GM18868 (cell line): Measurements from ENCODE around the gene RETN.
"Not testable (repeated sequence)": the region's sequence is repeated elsewhere in the genome, so short reads cannot be mapped to it uniquely, and the experiment has no call there.

Source experiments
- ATAC-seq: cut with Tn5 transposase; IDR thresholded peaks from one replicate; pipeline ENCODE4 v1.9.1; 2021; ENCODE audit warnings: mild to moderate bottlenecking, moderate library complexity; ENCODE audit not compliant: unreplicated experiment

RETN gene

DNA sequence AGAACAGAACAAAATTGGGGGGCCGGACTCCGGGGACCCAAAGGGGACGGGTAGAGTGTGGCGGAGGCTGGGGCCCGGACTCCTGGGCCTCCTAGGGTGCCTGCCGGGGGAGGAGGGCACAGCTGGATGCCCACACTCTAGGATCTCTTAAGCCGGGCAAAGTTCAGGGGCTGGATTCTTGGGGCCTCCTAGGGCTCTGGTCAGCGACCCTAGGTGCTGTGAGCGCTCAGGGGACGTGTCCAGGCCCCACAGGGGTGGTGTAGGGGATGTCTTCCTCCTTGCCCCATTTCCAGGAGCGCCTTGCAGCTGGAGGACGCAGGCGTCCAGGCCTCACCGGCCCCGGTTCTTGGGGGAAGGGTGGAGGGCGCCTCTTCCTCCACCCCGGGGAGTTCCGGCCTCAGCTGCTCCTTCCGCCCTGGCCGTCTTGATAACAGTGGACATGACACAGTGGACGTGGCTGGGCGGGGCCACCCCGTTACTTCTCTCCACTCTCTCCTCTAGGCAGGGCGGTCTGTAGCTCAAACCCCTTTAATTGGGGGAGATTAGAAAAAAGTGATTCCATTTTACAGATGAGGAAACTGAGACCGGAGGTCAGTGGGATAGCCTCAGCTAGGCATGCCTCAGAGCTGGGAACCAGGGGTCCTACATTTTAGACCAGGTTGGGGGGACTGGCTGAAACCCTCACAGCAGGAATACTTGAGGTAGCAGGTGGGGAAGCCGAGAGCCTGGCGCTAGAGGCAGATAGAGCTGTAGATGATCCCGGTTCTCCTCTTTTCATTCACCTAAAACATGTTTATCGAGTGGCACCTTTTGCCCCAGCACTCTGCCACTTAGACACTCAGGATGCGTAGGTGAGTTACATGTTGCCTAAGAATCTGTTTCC, 31.2 kb upstream of the RETN start:
- ATAC-seq, result no peak

DNA sequence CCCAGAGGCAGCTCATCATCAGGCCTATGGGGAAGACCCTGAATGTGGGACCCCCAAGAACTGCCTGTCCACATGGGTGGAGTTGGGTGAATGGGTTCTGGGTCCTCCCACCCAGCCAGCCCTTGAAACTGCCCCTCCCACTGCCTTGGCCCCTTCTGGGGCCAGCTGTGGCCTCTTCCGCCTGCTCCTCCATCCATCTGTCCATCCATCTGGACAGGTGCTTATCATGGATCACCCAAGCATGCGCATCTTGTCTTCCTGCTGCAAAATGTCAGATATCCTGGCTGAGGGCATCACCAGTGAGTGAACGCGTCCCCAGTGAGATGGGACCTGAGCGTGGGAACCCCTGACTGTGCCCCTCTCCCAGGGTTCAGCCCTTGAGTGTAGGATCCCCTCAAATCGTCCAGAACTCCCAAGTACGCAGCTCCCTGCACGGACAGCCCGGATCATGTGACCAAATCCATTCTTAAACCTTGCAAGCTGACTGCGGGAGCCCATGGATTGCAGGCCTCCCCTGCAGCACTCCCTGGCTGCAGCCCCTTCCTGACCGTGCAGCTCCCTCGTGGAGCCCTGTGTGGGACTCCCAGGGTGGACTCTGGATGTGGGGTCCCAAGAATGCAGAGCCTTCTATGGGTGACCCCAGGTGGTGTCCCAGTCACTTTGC, 29.9 kb upstream of the RETN start:
- no peak for ATAC-seq

DNA sequence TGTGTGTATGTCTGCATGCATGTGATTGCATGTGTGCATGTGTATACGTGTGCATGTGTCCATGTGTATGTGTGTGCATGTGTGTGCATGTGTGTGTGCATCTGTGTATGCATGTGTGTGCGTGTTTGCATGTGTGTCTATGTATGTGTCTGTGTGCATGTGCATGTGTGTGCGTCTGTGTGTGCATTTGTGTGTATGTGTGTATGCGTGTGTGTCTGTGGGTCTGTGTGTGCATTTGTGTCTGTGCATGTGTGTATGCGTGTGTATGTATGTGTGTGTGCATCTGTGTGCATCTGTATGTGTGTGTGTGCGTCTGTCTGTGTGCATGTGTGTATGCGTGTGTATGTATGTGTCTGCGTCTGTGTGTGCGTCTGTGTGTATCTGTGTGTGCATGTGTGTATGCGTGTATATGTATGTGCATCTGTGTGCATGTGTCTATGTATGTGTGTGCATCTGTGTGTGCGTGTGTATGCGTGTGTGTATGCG, 28.9 kb upstream of the RETN start:
- ATAC-seq, result no peak

DNA sequence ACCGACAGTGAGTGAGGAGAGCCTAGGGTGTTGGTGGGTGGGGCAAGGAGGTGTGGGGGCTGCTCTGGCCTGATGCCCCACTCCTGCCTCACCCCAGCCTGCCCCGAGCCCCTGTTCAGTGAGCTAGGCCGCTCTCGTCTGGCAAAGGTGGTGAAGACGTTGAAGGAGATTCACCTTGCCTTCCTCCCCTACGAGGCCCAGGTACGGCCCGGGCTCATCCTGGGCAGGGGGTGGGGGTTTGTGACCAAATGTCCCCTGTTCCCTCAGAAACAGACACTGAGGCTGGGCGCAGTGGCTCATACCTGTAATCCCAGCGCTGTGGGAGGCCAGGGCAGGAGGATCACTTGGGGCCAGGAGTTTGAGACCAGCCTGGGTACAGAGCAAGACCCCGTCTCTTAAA, 28.0 kb upstream of the RETN start:
- no peak for ATAC-seq

DNA sequence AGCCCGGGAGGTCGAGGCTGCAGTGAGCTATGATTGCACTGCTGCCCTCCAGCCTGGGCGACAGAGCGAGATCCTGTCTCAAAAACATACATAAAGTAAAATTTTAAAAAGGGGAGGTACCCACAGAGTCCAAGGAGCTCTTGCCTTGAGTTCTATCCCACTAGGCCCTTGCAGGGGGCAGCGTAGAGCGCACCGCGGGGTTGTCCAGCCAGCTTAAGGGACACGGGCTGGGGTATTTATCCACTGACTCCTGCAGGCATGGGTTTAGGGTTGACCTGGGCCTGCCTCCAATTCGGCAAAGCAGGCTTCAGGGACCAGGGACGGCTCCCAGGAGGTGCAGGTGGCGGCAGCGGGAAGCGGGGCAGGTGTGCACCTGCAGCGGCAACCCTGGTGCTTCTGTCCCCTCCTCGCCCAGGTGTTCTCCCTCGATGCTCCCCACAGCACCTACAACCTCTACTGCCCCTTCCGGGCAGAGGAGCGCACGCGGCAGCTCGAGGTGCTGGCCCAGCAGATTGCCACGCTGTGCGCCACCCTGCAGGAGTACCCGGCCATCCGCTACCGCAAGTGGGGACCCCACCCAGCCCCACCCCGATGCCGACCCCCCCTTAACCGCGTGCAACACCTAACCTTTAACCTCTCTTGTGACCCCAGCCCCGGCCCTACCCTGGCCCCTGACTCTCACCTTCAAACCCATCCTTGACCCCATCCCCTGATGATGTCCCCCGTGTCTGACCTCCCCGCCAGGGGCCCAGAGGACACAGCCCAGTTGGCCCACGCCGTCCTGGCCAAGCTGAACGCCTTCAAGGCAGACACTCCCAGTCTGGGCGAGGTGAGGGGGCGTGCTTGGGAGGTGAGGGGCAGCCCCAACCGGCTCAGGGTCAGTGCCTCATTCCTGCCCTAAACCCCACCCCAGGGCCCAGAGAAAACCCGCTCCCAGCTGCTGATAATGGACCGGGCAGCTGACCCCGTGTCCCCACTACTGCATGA, 27.3 kb upstream of the RETN start:
- ATAC-seq, result no peak

DNA sequence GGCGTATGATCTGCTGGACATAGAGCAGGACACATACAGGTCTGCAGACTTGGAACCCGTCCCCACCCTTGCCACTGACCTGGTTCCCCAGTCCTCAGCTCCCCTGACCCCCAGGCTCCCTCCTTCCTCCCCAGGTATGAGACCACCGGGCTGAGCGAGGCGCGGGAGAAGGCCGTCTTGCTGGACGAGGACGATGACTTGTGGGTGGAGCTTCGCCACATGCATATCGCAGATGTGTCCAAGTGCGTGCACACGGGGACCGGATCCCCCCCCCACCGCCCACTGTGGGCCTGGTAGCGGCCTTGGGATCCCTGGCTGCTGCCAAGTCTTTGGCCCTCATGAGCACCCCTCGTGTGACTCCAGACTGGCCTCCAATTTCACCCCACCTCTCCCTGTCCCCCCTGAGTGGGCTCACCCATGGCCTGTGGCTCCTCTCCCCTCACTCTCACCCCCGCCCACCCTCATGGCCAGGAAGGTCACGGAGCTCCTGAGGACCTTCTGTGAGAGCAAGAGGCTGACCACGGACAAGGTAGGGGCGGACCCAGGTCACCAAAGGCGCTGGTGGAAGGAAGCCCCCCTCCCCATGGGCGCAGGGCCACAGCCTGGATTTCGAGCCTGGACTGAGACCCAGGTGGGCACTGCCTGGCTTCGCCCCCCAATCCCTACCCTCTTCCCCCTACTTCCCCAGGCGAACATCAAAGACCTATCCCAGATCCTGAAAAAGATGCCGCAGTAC, 26.4 kb upstream of the RETN start:
- ATAC-seq, result no peak

DNA sequence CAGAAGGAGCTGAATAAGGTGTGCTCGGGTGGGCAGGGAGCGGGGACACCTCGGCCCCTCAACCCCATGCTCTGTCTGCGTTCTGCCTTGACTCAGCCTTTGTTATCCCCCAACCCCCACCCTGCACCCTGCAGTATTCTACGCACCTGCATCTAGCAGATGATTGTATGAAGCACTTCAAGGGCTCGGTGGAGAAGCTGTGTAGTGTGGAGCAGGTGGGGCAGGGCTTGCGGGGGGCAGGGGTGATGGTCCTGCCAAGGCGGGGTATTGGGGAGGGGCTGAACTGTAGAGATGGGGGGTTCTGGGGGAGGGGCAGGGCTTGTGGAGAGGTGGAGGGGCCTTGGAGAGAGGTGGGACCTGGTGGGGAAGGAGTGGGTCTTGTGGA, 25.8 kb upstream of the RETN start:
- ATAC-seq, result no peak

DNA sequence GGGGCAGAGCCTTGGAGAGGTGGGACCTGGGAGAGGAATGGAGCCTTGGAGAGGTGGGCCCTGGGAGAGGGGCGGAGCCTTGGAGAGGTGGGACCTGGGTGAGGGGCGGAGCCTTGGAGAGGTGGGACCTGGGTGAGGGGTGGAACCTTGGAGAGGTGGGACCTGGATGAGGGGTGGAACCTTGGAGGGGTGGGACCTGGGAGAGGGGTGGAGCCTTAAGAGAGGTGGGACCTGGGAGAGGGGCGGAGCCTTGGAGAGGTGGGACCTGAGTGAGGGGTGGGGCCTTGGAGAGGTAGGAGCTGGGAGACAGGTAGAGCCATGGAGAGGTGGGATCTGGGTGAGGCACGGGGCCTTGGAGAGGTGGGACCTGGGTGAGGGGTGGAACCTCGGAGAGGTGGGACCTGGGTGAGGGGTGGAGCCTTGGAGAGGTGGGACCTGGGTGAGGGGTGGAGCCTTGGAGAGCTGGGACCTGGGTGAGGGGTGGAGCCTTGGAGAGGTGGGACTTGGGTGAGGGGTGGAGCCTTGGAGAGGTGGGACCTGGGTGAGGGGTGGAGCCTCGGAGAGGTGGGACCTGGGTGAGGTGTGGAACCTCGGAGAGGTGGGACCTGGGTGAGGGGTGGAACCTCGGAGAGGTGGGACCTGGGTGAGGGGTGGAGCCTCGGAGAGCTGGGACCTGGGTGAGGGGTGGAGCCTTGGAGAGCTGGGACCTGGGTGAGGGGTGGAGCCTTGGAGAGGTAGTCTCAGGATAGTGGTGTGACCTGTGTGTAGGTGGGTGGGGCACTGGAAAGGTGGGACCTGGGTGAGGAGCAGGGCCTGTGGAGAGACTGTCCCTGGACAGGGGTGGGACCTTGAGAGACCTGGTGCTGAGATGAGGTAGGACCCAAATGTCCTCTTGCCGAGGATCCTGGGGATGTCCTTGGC, 25.0 kb upstream of the RETN start:
- not testable (repeated sequence) for ATAC-seq

DNA sequence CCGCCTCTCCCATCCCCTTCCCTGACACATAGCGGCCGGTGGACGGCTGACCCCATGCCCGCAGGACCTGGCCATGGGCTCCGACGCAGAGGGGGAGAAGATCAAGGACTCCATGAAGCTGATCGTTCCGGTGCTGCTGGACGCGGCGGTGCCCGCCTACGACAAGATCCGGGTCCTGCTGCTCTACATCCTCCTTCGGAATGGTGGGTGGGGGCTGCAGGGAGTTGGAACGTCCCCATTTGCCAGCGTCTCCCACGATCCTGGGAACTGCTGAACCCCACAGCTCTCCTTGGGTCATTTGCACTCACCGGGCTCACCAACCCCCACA, 24.3 kb upstream of the RETN start:
- no peak for ATAC-seq

DNA sequence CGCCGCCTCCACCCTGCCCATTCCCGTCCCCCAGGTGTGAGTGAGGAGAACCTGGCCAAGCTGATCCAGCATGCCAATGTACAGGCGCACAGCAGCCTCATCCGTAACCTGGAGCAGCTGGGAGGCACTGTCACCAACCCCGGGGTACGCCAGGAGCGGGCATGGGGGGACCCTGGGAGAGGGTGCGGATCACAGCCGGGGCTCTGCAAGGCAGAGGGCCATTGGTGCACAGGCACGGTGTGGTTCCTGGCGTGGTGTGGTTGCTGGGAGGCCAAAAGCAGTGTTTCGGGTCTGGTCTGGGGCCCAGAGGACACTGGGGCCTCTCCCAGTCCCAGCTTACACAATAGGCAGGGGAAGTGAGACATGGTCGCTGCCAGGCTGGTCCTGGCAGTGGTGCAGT, 23.7 kb upstream of the RETN start:
- ATAC-seq, result no peak

DNA sequence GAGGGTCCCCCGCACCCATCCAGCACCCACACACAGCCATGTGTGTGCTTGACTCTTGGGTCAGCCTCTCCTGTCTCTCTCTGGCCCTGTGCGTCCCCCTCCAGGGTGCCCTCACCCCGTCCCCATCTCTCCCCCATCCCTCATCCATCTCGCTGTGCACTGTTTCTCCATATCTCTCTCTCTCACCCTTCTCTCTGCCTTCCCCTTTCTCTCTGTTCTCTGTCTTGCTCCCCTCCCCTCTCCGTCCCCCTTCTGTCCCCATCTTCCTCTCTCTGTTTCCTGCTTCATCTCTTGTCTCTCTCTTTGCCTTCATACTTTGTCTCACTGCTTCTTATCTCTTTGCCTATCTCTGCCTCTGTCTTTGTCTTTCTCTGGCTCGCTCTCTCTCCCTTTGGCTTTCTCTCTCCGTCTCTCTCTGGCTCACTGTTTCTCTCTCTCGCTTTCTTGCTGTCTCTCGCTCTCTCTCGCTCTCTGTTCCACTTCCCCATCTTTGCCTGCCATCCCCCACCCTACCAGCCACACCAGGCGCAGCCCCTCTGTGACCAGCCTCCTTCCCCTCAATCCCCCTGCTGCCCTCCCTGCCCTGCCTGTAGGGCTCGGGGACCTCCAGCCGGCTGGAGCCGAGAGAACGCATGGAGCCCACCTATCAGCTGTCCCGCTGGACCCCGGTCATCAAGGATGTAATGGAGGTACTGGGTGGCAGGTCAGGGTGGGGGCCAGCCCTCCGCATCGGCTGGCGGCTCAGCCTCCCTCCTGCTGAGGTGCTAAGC, 23.0 kb upstream of the RETN start:
- ATAC-seq, result no peak

DNA sequence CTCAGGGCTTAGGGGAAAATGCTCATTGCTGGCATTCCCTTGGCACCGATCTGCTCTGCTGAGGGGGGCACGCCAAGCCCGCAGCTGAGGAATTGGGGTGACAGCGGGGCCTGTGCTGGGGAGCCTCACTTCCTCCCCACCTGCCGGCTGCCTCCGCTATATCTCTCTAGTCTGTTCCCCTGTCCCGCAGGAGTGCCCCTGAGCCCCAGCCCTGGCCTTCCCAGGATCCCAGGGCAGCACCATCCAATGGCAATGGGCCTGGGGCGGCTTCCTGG, 22.5 kb upstream of the RETN start:
- ATAC-seq, result no peak

DNA sequence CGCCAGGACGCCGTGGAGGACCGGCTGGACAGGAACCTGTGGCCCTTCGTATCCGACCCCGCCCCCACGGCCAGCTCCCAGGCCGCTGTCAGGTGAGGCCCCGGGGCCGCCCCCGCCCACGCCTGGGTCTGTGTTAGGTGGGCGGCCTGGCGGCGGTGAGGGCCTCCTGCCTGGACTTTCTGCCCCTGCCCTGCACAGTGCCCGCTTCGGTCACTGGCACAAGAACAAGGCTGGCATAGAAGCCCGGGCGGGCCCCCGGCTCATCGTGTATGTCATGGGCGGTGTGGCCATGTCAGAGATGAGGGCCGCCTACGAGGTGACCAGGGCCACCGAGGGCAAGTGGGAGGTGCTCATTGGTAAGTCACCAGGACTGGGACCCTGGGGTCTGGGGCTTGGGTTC, 21.7 kb upstream of the RETN start:
- no peak for ATAC-seq

DNA sequence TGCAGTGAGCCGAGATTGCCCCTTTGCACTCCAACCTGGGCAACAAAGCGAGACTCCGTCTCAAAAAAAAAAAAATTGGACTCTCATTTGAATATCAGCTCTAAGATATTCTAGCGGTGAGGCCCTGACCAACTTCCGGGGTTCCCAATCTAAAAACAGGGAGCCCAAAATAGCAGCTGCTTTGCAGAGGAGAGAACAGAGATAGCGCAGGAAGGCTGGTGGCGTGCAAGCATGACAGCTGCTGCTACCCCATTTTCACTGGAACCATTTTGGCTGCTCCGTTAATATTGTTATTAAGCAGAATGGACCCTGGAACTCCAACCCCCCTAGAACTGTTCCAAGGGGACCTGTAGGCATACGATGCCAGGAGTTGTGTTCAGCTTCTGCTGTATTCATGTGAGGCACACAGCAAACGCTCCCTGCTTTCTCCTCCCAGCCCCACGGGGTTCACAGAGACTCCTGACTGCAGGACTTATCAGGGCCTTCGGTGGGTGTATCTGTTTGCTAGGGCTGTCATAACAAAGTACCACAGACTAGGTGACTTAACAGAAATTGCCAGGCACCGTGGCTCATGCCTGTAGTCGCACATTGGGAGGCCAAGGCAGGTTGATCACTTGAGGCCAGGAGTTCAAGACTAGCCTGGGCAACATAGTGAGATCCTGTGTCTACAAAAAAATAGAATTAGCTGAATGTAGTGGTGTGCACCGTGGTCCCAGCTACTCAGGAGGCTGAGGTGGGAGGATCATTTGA, 20.4 kb upstream of the RETN start:
- no peak for ATAC-seq

DNA sequence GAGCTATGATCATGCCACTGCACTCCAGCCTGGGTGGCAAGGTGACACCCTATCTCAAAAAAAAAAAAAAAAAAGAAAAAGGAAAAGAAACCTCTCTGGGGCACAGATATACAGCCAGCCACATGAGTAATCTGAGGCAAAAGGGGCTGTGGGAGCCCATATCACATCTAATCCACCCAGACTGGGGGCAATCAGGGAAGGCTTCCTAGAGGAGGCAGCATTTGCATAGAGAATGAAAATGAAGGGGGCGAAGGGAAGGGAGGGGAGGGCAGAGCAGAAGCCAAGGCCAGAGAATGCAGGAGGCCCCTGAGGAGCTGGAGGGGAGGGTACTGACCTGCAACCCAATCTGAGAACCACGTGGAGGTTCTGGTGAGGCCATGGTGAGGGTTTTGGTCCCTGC, 18.7 kb upstream of the RETN start:
- ATAC-seq, result no peak

DNA sequence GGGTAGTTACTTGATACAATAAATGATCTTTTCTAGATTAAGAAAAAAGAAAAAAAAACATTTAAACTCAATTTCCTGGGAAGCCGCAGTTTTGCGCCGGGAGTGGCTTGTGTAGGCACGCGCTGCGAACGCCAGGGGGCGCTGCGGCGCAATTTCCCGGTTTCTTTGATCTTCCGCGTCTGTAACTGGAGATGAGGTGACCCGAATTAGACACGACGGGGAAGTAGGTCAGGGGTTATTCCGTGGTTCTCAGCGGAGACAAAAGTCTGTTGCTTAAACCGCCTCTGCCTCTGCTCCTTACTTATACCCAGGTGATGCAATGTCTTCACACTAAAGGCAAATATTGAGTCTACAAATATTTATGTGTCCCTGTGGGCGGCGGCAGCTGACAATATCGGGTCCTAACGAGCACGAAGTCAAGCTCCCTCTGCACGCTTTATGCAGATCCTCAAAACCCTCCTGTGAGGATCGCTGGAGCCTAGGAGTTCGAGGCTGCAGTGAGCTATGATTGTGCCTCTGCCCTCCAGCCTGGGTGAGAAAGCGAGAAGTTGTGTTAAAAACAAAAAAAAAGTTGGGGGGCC, 16.7 kb upstream of the RETN start:
- ATAC-seq, result no peak

DNA sequence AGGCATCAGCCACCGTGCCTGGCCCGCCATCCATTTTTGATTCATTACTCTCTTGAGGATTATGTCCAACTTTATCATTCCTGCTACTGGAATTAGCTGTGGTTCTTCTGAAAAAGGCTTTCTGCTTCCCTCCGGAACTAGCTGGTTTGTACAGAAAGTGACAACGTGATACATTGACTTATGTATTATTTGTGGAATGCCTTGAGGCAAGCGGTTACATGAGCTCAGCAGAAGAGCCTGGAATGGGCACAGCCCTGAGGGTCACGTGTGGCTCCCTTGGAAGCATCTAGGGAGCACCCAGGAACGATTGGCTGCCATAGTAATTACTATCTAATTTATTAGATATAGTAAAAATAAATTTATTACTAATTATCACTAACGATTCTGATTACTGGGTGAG, 14.4 kb upstream of the RETN start:
- no peak for ATAC-seq

DNA sequence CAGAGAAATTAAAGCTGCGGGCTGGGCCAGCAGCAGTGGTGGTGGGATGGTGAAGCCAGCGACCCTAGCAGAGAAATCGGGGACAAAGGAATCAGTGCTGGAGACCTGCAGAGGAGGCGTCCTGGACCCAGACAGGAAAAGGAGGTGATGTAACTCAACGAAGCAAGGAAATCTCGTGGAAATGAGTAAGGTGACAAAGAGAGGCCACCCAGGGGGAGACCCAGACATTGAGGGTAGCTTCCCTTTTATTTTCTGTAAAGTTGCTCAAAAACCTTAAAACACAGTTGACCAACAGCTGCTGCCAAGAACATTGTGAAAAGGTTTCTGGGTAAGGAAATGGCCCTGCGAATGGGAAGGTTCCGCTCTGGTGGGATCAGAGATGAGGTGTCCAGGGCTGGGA, 13.3 kb upstream of the RETN start:
- no peak for ATAC-seq
